ENCODE measurements around the gene TEX101.

Gene TEX101

DNA sequence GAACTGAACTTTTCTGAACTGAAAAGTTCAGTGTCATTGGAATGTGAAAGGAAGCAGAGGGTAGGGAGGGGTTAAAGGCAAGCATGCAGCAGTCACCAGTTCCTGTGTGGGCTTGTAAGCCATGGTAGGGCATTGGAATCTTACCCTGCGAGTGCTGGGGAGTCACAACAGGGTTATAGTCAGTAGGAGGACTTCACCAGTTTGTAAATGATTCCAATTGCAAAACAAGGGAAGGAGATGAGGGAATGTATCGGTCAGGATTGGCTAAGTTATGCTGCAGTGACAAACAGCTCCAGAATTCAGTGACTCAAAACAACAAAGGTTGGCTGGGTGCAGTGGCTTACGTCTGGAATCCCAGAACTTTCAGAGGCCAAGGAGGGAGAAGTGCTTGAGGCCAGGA lies 37.9 kb downstream of the TEX101 start:
- DNase-seq: no peak

DNA sequence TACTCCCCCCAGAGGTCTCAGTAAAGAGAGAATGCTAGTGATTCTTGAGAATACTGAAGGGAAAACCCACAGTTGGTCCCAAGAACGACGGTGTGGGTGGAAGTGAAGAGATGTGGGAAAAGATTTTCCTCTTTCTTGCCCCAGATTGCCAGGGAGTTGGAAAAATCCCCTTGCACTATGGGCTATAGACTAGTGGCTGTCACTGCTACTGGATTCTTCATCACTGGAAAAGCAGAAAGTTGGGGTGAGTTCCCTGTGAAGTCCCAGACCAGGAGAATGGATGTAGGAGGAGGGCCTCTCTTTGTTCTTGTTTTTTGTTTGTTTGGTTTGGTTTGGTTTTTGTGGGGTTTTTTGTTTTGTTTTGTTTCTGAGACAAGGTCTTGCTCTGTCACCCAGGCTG lies 39.3 kb downstream of the TEX101 start:
- no peak for DNase-seq

DNA sequence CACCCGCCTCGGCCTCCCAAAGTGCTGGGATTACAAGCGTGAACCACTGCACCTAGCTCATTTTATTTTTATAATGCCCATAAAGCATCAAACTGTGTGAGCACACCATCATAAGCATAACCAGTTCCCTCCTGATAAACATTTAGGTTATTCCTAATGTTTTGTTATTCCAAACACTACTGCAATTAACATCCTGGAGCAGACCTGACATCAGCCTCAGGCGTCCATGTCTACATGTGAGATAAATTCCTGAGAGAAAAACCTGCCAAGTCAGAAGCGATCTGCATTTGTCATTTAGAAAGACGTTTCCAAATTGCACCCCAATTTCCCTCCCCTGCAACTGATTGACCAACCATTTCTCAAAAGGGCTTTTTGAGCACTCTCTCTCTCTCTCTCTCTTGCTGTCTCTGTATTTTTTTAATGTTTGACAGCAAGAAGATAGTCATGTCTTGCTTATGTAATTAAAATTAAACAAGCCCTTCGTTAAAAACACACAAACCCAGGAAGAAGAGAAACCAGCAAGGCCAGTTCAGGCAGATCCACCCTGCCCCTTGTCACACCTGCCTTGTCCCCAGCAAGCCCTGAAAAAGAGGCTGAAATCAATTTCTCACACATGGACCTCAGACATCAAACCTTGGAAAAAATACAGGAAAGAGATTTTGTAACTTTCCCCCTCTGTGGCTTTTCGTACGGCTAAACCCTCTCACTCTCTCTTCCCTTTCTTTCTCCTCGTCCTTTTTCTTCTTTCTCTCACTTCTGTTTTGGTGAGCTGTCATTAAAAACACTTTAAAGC lies 40.8 kb downstream of the TEX101 start:
- no peak for DNase-seq

DNA sequence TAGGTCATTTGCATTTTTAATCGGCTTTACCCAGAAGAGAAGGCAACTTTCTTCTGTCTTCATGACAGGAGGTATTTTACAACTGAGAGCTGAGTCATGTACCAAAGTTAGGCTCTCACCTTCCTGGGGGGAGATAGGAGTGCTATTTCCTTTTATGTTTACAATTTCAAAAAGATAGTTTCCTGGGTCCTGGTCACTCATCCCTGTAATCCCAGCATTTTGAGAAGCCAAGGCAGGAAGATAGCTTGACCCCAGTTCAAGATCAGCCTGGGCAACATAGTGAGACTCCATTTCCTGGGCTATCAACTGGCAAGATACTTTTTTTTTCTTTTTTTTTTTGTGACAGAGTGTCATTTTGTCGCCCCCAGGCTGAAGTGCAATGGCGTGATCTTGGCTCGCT lies 43.1 kb downstream of the TEX101 start:
- no peak for DNase-seq

DNA sequence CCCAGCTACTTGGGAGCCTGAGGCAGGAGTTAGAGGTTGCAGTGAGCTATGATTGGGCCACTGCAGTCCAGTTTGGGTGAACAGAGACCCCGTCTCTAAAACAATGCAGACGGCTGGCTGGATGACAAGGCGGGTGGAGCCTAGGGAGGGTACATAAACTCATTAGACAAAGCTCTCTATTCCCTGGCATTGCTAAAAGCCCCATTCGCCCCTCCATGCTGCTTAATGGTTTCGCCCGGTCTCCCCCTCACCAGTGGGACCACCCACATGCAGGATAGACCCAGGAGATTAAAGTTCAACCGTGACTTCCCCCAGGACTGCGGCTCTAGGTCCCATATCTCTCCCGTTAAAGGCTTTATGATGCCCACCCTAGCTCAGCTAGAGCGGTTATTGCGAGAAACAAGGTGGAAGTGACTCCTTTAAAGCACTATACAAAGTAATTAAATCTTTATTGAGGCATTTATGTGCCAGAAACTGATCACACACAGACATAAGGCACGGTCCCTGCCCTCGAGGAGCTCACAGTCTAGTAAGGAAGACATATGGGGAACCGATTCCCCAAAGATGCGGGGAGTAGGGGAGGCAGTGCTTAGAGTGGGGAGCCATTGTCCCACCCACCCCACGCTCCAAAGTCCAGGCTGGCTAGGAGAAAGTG lies 45.8 kb downstream of the TEX101 start:
- no peak for DNase-seq

DNA sequence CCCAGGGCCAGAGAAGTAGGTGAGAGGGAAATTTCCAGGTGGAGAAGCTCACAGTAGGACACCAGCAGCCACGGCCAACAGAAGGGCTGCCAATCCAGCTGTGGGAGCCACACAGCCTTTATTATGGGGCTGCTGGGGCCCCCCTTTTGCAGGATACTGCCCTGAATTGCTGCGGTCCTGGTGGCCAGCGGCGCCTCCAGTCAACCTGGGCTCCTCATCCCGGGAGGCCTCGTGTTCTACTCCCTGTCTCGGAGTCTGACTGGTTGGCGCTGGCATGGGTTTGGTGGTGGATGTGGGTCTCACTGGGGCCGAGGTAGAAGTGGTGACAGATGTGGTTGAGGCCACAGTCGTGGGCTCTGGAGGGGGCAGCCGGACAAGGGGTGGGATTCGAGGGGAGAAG lies 46.6 kb downstream of the TEX101 start:
- no peak for DNase-seq

DNA sequence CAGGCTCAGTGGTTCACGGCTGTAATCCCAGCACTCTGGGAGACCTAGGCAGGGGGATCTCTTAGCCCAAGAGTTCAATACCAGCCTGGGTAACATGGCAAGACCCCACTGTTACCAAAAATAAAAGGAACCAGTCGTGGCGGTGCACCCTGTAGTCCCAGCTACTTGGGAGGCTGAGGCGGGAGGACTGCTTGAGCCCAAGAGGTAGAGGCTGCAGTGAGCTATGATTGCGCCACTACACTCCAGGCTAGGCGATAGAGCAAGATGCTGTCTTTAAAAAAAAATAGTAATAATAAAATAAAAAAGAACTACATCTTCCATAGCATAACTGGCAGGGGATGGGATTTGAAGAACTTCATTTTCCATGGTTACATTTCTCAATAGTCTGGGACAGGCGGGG lies 47.7 kb downstream of the TEX101 start:
- no peak for DNase-seq

DNA sequence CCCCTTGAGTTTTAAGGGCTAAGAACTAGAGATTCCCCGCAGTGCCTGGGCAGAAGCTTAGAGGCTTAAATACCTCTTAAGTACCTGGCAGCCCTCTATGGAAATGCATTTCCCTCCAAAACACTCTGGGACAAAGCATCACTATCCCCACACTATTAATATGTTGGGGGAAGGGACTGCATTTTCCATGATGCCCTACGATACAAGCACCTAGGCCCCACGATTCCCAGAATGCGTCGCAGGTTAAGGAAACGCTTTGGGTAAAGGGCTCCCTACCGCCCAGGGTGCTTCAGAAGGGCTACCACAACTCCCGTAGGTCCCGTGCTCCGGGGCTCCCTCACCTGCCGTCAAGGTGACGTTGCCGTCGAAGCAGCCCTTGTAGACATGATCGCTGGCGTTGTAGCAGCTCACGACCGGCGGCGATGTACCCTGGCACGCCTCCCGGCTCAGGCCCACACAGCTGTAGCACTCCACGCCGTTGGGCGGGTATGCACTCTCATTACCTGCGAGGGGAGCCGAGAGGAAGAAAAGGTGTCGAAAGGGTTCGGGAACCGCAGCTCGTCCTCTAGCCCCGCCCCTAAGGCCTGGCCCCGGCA lies 48.2 kb downstream of the TEX101 start:
- DNase-seq: no peak

DNA sequence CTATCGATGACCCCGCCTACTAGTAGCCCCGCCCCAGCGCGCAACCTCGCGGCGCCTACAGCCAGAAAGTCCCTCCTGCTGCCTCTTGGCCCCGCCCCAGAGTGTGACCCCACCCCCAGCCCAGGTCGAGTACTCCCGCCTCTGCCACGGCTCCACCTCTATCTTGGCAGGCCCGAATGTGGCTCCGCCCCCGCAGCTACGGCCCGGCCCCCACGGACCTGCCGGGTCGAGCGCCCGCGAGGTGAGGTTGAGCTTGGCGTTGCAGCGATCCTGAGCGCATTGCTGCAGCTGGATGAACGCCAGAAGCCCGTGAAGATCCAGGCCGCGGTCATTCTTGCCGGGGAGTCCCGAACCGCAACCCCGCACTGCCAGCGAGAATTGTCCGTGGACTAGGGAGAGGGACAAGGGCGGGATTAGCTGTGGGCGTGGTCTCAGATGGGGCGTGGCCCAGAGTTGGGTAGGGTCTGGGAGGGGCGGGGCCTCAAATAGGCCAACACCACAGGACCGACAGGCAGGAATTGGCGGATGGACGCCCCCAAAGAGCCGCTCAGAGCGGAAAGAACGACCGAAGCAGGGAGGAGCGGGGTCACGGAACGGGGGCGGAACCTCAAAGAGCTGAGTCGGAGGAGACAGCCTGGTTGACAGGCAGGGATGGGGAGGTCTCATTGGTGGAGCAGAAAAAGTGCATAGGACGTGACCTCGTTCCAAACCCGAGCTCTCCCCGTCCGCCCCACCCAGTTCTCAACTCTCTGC lies 48.9 kb downstream of the TEX101 start:
- DNase-seq: peak; percentile 91 to 94

DNA sequence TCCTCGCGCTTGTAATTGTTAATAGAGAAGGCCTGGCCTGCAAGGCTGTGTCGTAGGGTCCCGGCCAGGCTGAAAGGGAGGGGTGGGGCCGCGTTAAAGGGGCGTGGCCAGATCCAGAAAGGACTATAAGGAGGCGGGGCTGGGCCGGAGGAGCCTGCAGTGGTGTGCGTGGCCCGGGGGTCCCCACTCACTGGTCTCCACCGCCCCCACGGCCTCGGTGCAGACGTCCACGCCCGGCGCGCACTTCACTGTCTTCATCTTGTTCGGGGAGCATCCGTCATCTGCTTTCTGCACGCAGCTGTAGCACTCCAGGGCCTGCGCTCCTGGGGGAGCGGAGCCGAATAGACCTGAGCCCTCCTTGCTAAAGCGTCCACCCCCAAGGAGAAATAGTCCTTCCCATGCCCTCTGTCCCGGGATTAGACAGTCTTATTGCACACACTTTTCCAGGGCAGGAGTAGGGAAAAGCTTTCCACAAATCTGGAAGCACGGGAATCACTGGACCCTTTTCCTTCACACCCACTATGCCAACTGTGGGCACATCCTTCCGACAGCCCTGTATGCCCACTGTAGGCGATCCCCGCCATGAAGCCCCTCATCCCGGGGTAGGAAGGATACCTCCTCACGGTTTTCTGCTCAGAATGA lies 49.6 kb downstream of the TEX101 start:
- DNase-seq: peak; percentile 63 to 80

DNA sequence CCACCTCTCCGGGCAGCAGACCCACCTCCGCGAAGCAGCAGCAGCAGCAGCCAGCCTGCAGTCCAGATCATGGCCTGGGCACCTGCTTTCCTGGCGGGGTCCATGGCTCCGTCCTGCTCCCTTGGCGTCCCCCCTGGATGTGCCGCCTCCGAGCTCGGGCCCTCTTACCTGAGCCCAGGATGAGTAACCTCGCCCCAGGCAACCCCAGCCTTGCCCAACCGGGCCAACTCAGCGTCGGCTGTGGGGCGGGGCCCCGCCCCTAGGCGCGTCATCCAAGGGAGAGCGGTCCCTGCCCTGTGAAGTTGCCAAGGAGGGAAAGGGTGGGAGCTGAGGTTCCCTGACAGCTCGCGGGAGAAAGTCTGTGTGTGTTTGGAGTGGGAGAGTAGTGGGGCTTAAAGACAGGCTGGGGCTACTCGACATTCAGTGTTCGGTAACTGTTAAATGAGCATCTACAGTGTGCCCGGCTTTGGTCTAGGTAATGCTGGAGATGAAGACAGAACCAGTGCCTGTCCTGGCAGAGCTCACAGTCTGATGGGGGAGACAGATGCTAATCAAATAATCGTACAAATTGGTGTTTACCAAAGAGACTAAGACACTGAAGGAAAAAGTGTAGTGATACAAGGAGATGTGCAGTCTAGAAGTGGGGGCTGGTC lies 50.9 kb downstream of the TEX101 start, which contains the start of gene LYPD3:
Gene LYPD3, minus strand, starts transcription at position 141 of the 653 bp plus-strand sequence. Its CDS starts 37 bp downstream, at position 104.
- DNase-seq: no peak

DNA sequence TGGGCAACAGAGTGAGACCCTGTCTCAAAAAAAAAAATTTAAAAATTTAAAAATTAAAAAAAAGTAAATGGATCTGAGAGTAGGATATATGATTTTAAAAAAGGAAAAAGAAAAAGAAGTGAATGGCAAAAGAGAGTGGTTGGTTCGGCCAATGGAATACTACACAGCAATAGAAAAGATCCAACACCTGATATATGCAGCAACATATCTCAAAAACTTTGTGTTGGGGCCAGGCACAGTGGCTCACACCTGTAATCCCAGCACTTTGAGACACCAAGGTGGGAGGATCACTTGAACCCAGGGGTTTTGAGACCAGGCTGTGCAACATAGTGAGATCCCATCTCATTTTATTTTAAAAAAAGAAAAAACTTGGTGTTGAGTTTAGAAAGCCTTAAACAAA lies 52.1 kb downstream of the TEX101 start:
- no peak for DNase-seq

DNA sequence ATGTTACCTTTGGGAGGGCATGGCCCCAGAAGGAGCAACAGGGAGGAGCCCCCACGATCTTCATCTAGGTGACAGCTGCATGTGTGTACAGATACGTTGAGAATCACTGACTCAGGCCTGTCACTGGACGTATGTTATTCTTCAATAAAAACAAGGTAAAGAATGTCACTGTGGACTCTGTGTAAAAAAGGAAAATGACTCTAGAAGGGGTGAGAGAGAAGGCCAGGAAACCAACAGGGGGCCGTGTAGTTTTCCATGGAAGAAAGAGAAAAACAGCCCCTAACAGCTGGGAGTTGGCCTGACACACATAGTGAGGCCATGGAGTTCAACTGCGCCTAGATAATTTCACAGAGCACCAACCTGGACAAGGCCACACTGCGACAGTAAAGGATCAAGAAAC lies 52.6 kb downstream of the TEX101 start:
- DNase-seq: no peak

DNA sequence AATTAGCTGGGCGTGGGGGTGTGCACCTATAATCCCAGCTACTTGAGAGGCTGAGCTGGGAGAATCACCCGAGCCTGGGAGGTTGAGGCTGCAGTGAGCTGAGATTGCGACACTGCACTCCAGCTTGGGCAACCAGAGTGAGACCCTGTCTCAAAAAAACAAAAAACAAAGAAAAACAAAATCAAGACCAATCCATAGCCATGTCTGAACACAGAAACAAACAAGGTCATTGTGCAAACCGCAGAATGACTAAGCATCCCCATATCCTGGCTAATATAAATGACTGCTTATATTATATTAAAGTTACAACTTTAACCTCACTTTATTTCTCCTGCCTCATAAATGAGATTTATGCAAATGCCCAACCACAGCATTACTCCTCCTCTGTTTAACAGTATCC lies 53.0 kb downstream of the TEX101 start:
- DNase-seq: no peak
